CD4-positive, alpha-beta T cell treated with Interleukin-4 for 1 hour (primary cell): ENCODE measurements around the gene PTHLH.

Experiments
- DNase-seq, 2 donors: peaks; one replicate each; pipeline ENCODE4 v3.0.0-alpha.2; 2020 to 2022

Gene PTHLH

DNA sequence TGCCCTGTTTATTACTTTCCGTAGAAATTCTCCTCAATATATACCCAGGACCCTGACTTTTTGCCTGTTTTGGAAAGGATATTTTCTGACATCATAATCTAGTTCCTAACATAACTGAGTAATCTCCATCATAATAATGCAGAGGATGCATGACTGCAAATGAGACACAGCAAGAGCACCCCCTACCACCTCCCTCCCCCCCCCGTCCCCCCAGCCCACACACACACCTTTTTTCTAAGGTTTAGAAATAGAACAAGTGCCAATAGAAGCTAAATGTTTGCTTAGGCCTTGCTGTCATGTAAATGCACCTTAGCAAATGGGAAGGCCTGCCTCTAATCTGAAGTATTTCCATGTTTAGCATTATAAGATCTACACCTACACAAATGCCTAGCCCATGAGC is at the start of gene PTHLH:
Gene PTHLH, minus strand, starts transcription at position 13 of the 400 bp plus-strand sequence. CDS start 3,239 bp downstream, outside the sequence.
- no peak for DNase-seq

DNA sequence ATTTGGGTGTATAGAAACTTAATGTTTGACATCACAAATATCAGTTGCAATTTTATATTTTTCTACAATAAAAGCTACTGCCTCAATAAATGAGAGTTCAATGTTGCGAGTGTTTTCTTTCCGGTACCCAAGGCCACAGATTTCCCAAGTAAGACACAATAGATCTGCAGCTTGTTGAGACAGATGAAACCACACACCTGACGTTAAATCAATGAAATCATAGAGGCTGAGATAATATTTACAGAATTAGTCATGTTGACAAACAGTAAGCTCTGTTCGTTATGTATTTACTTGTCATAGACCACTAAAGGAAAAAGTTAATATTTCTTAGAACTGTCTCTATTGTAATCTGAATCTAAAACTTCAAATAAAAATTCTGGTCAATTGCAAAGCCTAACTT is 49.2 kb upstream of the PTHLH start:
- no peak for DNase-seq

DNA sequence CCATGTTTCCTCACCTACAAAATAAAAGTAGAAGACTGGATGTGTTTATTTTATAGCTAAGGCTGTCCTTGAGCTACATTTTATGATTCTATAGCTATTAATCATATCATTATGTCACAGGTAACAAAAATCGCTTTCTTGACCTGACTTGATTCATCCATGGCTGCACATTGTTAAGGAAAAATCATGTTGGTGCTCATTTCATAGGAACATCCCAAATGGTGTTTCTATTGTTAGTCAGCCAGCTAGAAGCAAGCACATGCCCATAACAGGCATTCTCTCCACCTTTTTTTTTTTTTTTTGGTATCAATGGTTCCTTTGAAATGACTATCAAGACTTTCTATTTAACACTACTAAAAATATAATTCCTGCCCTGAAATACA is 45.3 kb upstream of the PTHLH start:
- DNase-seq, result no peak

DNA sequence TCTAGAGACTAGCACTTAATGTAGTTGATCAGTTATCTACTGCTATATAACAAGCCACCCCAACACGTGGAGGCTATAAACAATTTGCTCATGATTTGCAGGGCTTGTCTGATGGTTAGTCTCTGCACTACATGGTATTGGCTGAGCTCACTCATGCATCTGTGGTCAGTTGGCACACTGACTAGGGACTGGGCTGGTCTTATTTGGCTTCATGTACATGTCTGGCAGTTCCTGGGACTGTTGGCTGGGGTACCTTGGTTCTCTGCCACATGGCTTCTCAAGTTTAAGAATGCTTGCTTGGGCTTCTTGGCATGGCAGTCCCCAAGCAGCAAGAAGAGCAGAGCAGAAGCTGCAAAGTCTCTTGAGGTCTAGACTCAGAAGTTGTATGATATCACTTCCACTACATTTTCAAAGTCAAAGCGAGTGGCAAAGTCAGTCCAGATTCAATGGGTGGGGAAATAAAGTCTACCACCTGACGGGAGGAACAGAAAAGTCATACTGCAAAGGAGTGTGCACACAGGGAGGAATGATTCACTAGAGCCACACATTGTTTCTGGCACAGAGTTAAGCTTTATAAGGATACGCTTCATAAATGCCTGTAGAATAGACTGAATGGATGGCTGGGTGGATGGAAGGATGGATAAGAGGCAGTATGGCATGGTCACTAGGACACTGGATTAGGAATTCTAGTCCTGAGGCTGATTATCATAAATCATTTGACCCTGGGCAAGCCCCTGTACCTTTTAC is 44.8 kb upstream of the PTHLH start:
- no peak for DNase-seq

GRCh38 chr12:28015165-28015564 is 42.6 kb upstream of the PTHLH start:
- DNase-seq, result no peak

DNA sequence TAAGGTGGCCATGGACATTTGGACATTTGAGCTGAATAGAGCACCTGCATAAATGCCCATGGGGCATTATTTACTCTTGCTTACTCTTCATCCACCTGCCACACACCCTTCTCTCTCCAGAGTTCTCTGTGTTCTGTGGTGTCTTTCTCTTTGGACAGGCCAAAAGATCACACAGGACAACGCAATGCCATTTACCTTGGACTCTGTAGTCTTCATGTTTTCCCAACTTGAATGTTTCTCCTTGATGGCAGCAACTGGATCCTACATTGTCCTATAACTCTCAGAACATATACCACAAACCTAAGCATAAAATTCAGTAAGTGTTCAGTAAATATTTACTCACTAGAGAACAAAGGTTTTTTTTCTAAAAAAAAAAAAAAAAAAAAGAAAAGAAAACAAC is 41.7 kb upstream of the PTHLH start:
- no peak for DNase-seq

DNA sequence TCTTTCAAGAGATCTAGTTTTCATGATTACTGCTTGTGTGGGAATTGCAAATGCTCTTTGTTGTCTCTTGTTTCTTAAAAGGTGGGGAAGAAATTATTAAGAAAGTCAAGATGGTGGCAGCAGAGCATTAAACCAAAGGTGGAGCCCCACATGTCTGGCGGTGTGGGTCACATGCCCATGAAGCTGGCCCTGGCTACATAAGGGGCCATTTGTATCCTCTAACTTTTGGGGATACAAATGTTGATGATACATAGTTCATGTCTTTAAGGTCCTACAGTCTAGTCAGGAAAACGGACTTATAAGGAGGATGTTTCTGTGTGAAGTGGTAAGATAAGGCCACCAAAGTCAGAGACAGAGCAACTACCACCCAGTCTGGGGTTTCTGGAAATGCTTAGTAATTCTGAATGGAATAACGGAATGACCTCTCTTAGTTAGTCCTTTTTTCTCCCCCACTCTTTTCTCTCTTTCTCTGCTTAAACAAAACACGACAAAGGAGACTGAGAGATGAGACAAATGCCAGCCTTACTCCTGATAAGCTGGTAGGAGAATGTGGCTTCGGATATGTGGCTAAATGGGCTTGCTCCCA is 39.9 kb upstream of the PTHLH start:
- DNase-seq, result no peak

- DNase-seq, result no peak
Observed at GRCh38 chr12:28010036-28010435, 37.5 kb upstream of the PTHLH start.

- no peak for DNase-seq
Observed at GRCh38 chr12:27999970-28000369, 27.4 kb upstream of the PTHLH start.

- no peak for DNase-seq
Observed at GRCh38 chr12:27999521-27999920, 27.0 kb upstream of the PTHLH start.

DNA sequence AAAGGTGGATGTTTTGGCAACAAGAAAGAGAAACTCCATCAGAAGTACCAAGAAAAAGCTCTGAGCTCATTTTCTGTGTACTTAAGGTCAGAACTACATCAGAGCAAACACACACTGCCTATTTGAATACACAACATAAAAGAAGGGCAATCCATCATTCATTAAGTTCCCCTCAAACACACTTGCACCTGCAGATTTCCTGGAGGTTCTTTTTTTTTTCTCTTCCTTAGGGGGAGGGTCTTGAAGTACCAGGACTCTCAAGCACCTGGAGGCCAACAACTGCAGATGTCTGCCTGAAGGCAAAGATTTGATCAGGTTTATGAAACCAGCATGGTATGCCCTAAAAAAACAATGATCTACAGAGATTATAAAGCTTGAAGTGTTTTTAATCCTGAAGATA is 26.1 kb upstream of the PTHLH start:
- DNase-seq, result no peak

- DNase-seq, result no peak
Observed at GRCh38 chr12:27998170-27998569, 25.6 kb upstream of the PTHLH start.

DNA sequence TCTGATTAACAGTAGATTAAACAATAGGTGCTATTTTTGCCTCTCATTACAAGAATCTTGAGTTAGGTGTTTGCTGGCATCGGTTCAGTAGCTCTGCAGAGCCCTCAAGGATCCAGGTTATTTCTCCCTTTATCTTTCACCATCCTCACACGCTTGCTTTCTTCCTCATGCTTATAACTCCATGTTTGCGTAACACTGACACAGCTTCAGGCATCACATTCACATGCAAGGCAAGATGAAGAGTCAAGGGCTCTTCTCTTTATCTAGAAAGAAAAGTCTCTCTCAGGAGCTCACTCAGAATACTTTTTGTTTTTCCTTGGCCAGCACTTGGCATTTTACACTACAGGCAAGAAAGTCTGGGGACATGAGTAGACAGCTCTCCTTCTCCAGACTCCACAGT is 24.2 kb upstream of the PTHLH start:
- no peak for DNase-seq

DNA sequence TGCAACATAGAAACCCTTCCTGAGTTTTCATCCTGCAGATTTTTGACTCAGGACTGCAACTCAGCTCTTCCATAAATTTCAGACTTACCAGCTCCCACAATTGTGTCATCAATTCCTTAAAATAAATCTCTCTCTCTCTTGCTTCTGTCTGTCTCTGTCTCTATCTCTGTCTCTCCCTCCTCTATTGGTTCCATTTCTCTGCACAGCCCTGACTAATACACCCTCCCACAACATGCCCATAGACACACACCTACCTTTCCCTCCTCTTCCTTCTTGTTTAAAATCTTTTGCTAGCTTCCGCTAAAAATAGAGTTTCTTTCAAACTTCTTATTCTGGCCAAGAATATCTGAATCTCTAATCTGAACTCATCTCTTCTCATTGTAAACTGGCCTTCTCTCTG is 22.9 kb upstream of the PTHLH start:
- DNase-seq, result no peak

DNA sequence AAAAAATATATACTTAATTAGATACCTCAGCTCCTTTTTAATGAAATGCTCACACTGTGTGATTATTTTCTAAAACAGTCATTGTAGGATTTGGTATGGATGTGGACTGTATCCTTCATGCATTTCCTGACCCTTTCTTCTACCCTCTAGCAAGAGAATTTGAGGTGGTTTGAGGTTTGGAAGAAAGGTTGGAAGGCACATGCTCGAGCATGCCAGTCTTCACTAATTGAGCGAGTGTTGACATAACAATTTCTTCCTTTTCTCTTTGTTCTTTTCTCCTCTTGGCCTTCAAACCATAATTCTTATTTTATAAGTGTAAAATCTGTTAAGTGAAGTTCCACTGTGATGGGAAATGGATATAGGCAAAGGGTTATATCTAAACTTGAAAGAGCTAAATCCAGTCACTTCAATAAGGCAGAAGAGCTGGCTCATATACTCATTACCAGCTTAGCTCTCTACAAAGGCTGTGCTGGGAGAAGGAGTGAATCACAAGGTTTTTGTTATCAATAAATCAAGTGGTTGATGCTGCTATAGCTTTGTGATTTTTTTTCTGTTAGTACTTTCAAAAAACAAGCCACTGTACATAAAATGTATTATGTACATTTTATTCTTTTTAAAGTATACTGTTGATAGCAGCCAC is 16.2 kb upstream of the PTHLH start:
- no peak for DNase-seq

GRCh38 chr12:27987331-27987730 is 14.8 kb upstream of the PTHLH start:
- DNase-seq, result no peak

DNA sequence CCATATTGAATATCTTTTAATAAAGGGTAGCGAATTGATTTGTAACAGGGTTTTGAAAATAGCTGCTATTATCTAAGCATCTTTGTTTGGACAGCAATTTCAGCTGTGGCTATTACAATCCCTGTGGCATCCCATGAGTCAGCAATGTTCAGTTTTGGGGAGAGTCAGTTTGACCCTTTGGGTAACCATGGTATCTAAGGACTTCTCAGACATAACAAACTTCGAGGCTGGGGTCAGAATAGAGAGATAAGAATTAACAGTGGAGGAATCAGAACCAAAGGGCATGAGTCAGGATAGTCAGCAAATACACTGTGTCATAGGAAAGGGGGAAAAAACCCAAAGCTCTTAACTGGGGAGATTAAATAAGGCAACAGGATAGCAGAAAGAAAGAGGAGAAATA is 11.7 kb upstream of the PTHLH start:
- no peak for DNase-seq

- no peak for DNase-seq
Observed at GRCh38 chr12:27982951-27983350, 10.4 kb upstream of the PTHLH start.

- DNase-seq, result no peak
Observed at GRCh38 chr12:27982385-27982784, 9.9 kb upstream of the PTHLH start.

- no peak for DNase-seq
Observed at GRCh38 chr12:27981874-27982273, 9.3 kb upstream of the PTHLH start.

- no peak for DNase-seq
Observed at GRCh38 chr12:27979145-27979544, 6.6 kb upstream of the PTHLH start.

DNA sequence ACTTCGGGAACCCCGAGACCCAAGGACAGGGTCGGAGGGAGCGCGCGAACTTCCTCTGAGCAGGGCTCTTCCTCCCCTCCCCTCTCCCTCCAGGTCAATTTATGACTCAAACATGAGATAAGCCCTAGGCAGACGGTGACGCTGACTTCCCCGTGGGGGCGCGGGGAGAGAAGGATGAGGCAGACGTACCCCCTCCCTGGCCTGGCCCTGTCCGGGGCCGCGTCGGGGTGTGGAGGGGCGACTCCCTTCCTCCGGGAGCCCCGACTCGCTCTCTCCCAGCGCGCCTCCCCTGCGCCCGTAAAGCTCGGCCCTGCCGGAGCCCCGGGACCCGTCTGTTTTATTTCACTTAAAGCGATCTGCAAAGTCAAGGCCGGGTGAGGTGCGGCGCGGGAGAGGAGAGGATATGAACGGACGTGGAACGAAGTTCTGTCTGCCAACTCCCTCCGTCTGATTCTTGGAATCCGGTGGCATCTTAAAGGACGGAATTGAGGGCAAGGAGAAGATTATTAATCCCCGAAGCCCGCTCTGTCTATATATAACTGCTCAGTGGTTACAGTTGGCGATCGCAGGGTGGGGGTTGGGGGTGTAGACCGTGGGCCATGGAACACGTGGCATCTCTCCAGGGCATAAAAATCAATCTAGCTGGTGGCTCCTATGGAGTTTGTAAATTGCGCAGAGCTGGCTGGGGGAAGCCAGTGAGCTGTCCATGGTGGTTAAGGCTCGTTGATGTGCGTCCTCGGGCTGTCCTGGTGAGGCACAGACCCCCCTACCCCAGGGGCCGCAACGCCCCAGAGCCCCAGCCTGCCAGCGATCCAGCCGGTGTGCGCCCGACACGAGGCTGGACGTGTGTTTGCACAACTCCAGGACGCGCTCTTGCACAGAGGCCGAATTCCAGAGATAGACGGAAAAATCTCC is 2.9 kb upstream of the PTHLH start:
- no peak for DNase-seq

GRCh38 chr12:27974735-27975221 is 2.2 kb upstream of the PTHLH start:
- DNase-seq, result no peak
